ENCODE measurements around the gene RNF187. TPM values are rescaled to one million over a fixed set of nuclear protein-coding genes. Genes with fewer than 3 reads are reported as not detected.

Gene RNF187
- total and polyA plus RNA-seq, 2 of the 4 experiments (the other 2 are of a cell fraction): 14.0 to 55.4 TPM

- H4K91ac ChIP-seq (ENCODE audit: insufficient read depth, low read depth, low read length): no peak overlapping the region
- no peak overlapping the region for H3K27ac ChIP-seq (ENCODE audit: insufficient read depth, low read length)
- no peak overlapping the region for H3K56ac ChIP-seq (ENCODE audit: extremely low read depth, insufficient read depth, low read length)
- no peak for DNase-seq
- H3K14ac ChIP-seq (replicated peaks; ENCODE audit: low read depth, low read length): no peak overlapping the region
- no peaks in the 10 kb centered on the region for H3K4me1 ChIP-seq (ENCODE audit: control insufficient read depth, insufficient read depth, low read length)
- BruUV-seq (replicated peaks): no TSS peak
- no peaks in the 10 kb centered on the region for H3K79me1 ChIP-seq (ENCODE audit: low read depth in 1 of 2, low read length in 2 of 2)
- no peaks in the 10 kb centered on the region for H3K9me3 ChIP-seq (ENCODE audit: control insufficient read depth, insufficient read depth, low read length)
- H3K4me2 ChIP-seq (ENCODE audit: low read depth, low read length): no peak overlapping the region
- H2BK20ac ChIP-seq (ENCODE audit: low read depth, low read length): no peak overlapping the region
- no peaks in the 10 kb centered on the region for H4K20me1 ChIP-seq (ENCODE audit: insufficient read depth, low read length)
- no peaks in the 10 kb centered on the region for H3K27me3 ChIP-seq (ENCODE audit: control insufficient read depth, insufficient read depth, low read length)
- no peak overlapping the region for H3K23ac ChIP-seq (ENCODE audit: low read depth, low read length)
- H2AK5ac ChIP-seq (ENCODE audit: low read depth, low read length): no peak overlapping the region
- intact Hi-C loops (cut with micrococcal nuclease): no loop called here
- no peak overlapping the region for H4K8ac ChIP-seq (ENCODE audit: low read depth in 2 of 2, low read length in 2 of 2)
- H2AK9ac ChIP-seq (replicated peaks; ENCODE audit: low read depth, low read length, poor library complexity): no peak overlapping the region
- H3K4me3 ChIP-seq (ENCODE audit: insufficient read depth, low read depth, low read length): no peak overlapping the region
- CTCF ChIA-PET: no interaction called here
- H3K9me1 ChIP-seq (ENCODE audit: insufficient read depth, low read length): no peaks in the 10 kb centered on the region
- no peak overlapping the region for H3K4ac ChIP-seq (ENCODE audit: low read depth, low read length)
- H3K18ac ChIP-seq (ENCODE audit: low read depth, low read length): no peak overlapping the region
- TF ChIP-seq NFE2L2 (IDR thresholded peaks at IDR 0.05; ENCODE audit: low read depth, low read length) (no peak), MXI1 (IDR thresholded peaks at IDR 0.05; ENCODE audit: borderline replicate concordance, low read depth, low read length) (no peak), RCOR1 (IDR thresholded peaks at IDR 0.05; ENCODE audit: insufficient replicate concordance, low read length) (no peak), CEBPB (IDR thresholded peaks at IDR 0.05; ENCODE audit: low read depth, low read length) (no peak), MAZ (IDR thresholded peaks at IDR 0.05; ENCODE audit: borderline replicate concordance, low read depth, low read length) (no peak), CTCF (conservative IDR thresholded peaks at IDR 0.05; ENCODE audit: low read depth, low read length) (no peak), RAD21 (IDR thresholded peaks at IDR 0.05; ENCODE audit: low read length) (no peak), SMC3 (IDR thresholded peaks at IDR 0.05; ENCODE audit: low read depth, low read length) (no peak), ELK1 (IDR thresholded peaks at IDR 0.05; ENCODE audit: borderline replicate concordance, low read depth, low read length) (no peak), MAFK (IDR thresholded peaks at IDR 0.05; ENCODE audit: low read depth, low read length) (no peak), BHLHE40 (IDR thresholded peaks at IDR 0.05; ENCODE audit: low read depth, low read length) (no peak), POLR2A (IDR thresholded peaks at IDR 0.05; ENCODE audit: low read depth, low read length) (no peak), USF2 (IDR thresholded peaks at IDR 0.05; ENCODE audit: low read depth, low read length) (no peak), FOS (IDR thresholded peaks at IDR 0.05; ENCODE audit: low read depth, low read length) (no peak), RFX5 (IDR thresholded peaks at IDR 0.05; ENCODE audit: low read depth, low read length) (no peak), CHD1 (IDR thresholded peaks at IDR 0.05; ENCODE audit: low read depth, low read length) (no peak)
- WGBS, 2 experiments (ENCODE audit: extremely low coverage in 2 of 2, insufficient read length in 1 of 2): no CpG with 5 or more reads among the region's 3 CpGs
- in situ Hi-C loops (cut with MboI; ENCODE audit: low sequenced_read_pairs): no loop called here
- no peak overlapping the region for H3K9ac ChIP-seq (ENCODE audit: low read depth, low read length)
- H2AFZ ChIP-seq (replicated peaks; ENCODE audit: low read length, poor library complexity): no peak overlapping the region
- no peak overlapping the region for H2BK120ac ChIP-seq (ENCODE audit: low read depth, low read length)
- H3K36me3 ChIP-seq (ENCODE audit: control insufficient read depth, insufficient read depth, low read length): no peaks in the 10 kb centered on the region
- no peak overlapping the region for H4K5ac ChIP-seq (ENCODE audit: low read depth, low read length)
- POLR2A ChIA-PET (ENCODE audit: unreplicated experiment): no interaction called here
- ATAC-seq (ENCODE audit: low read depth): no peak
- dilution Hi-C loops (cut with HindIII; ENCODE audit: low sequenced_read_pairs, unreplicated experiment): no loop called here
- no peak overlapping the region for H2BK5ac ChIP-seq (ENCODE audit: low read depth, low read length, poor library complexity, severe bottlenecking)
- H2BK15ac ChIP-seq (ENCODE audit: low read depth, low read length): no peak overlapping the region
Observed at GRCh38 chr1:228543396-228543795, 56.2 kb downstream of the RNF187 start.
